Stomach (tissue), 9 donors: ENCODE data around the gene MAEA. TPM values are rescaled to one million over a fixed set of nuclear protein-coding genes. Genes with fewer than 3 reads are reported as not detected.

Experiments
- DNase-seq, 2 donors: peaks; one replicate each; pipeline versions ENCODE4 v3.0.0 to v3.0.0-alpha.2; 2013 to 2019
- H3K27ac ChIP-seq, 5 donors: fragments of 200-600 bp in 4 of 5; sonication (generic) in 4 of 5; one replicate each; pipeline ENCODE4 v1.5.1; 2013 to 2019; ENCODE audit warnings: mild to moderate bottlenecking in 1 of 5, moderate library complexity in 1 of 5
- H3K27me3 ChIP-seq, 3 donors: fragments of 200-600 bp; sonication (generic); one replicate each; pipeline ENCODE4 v1.5.1; 2017 to 2019; ENCODE audit warnings: mixed run types in 1 of 3
- H3K36me3 ChIP-seq, 4 donors: fragments of 200-600 bp; sonication (generic); 1 replicate in 3 of 4; 2 replicates in 1 of 4; pipeline ENCODE4 v1.5.1; 2016 to 2019
- H3K4me1 ChIP-seq, 4 donors: fragments of 200-600 bp; sonication (generic); one replicate each; pipeline ENCODE4 v1.5.1; 2016 to 2019
- H3K4me3 ChIP-seq, 4 donors: fragments of 200-600 bp; sonication (generic) in 3 of 4; one replicate each; pipeline ENCODE4 v1.5.1; 2016 to 2019; ENCODE audit warnings: mild to moderate bottlenecking in 1 of 4
- H3K9me3 ChIP-seq, 4 donors: fragments of 200-600 bp; sonication (generic); one replicate each; pipeline ENCODE4 v1.5.1; 2016 to 2019
- CTCF ChIP-seq, 7 experiments: fragments of 450-650 bp in 4 of 7; fragments of 200-600 bp in 3 of 7; sonication (generic) in 3 of 7; IDR thresholded peaks; one replicate each; pipeline ENCODE4 v1.5.1; 2016 to 2019; ENCODE audit warnings: antibody characterized with exemption in 7 of 7, control low read depth in 2 of 7, mild to moderate bottlenecking in 1 of 7
- EP300 ChIP-seq: sonication (generic); formaldehyde crosslinking; IDR thresholded peaks from one replicate; pipeline ENCODE4 v1.6.1; 2017; ENCODE audit warnings: antibody characterized with exemption
- POLR2A ChIP-seq, 4 donors: fragments of 450-650 bp; IDR thresholded peaks; one replicate each; pipeline ENCODE4 v1.6.1; 2016; ENCODE audit warnings: antibody characterized with exemption in 4 of 4, control low read depth in 2 of 4, mild to moderate bottlenecking in 1 of 4, moderate library complexity in 1 of 4
- POLR2AphosphoS5 ChIP-seq, 3 donors: sonication (generic); formaldehyde crosslinking; IDR thresholded peaks; one replicate each; pipeline ENCODE4 v1.6.1; 2016; ENCODE audit warnings: antibody characterized with exemption in 3 of 3
- WGBS, 5 donors: extraction: QIAGEN DNeasy Blood & Tissue Kit in 3 of 5; methylation state at CpG; one replicate each; pipeline versions ENCODE4 v1.1.5 to v1.1.7; 2013 to 2018; 5-methylcytosine and 5-hydroxymethylcytosine counted together
- intact Hi-C: fragments of 100-400 bp; cut with DNase I; formaldehyde crosslinking; loops from one replicate; pipeline ENCODE4 v1.15.1; 2023; ENCODE audit warnings: low total_unique reads
- polyA plus RNA-seq, 3 donors: library from polyadenylated mRNA; stranded (reverse); fragments of 200-250 nt; gene quantifications; one replicate each; pipeline ENCODE4 v1.2.3, GENCODE V29; 2013
- total RNA-seq, 5 donors: library from RNA; depleted of rRNA; stranded (reverse); fragments of >200 nt; gene quantifications; one replicate each; pipeline versions ENCODE4 v1.1.0 to v1.2.3, GENCODE V29; 2014 to 2016
- donor health status: healthy with polysubstance abuse.
- donor health status: Bipolar disorder and iron deficiency.
- donor health status: healthy.

The MAEA gene
- total and polyA plus RNA-seq, 8 donors, result 34.0 to 295 (median 63.0) TPM

DNA sequence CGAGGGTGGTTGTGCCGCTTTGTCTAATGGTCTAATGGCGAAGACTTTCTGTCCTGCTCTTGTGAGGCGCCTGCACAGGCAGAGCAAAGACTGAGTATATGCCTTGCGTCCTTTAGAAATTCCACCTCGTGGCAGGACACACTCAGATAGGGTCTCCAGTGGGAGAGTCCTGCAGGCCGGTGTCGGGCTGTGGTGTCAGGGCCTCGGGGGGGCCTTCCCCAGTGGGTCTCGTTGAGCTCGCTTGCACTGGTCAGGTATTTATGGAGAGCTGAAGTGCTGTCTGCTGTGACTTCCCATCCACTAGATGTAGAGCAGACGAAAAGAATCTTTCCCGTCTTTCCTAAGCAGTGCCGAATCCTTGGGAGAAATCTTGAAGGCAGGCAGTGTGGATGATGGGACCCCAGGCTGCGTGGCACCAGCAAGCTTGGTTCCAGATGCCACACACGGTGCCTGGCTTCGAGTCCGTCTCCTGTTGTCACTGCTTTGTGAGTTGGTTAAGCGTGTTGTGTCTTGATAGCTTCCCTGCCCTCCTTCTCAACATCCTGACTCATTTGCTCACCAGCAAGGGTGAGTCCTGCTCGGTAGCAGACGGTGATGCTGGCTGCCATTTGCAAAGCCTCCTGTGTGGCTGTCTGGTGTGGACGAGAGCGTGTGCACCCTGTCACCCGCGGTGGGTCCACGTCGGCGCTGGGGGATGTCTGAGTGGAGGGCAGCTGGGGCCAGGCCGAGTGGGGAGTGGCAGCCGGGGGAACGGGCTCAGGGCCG lies 20.5 kb downstream of the MAEA start:
- TF ChIP-seq POLR2AphosphoS5 (IDR thresholded peaks at IDR 0.05) (no peak), CTCF (IDR thresholded peaks at IDR 0.05) (no peak), EP300 (no peak), POLR2A (IDR thresholded peaks at IDR 0.05) (no peak)
- intact Hi-C loops, result no loop called here
- H3K27ac ChIP-seq, result peak overlapping the region in 4 of 5 donors; percentile 45 to 79 (median 68)

DNA sequence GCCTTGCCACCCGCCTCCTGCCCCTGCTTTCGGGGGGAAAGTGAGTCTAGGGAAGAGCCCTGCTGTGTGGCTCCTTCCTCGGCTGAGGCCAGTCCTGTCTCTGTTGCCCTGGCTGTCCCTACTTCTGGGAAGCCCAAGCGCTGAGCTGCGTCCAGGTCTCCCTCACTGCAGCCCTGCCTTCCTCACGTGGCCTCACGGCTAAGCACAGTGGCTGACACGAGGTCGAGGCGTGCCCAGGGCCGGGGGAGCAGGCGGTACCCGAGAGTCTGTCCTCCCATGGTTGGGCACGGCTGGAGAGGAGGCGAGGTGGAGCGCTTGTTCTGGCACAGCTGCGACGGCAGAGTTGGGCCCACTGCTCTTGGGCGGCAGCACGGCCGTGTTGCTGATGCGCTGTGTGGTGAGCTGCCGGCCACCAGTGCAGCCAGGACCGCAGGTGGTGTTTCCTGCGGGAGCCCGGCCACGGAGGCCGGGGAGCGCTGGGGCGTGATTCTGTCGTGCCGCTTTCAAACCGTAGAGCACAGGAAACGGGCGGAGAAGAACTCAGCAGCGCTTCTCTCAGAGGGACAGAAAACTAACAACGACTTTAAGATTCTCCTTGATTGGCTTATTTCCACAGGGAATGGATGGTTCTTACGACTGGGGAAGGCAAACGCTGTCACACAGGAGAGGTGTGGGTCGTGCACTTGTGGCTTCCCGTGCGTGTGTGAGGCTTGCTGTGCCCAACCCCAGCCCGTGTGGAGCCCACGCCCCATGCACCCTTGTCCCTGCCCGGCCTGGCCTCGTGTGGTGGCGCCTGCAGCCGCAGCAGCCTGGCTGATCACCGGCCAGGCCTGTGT lies 21.3 kb downstream of the MAEA start:
- Histone ChIP-seq H3K27ac (peak overlapping the region in 2 of 5 donors; percentile 69 to 79), H3K4me1 (peaks cover 28 to 58% (median 41%) of the 10 kb centered on the region in 4 donors), H3K36me3 (peaks cover 31 to 54% (median 48%) of the 10 kb centered on the region in 4 donors), H3K9me3 (no peaks in the 10 kb centered on the region), H3K4me3 (peak overlapping the region in 1 of 4 donors; percentile 46), H3K27me3 (no peaks in the 10 kb centered on the region)
- no peak for DNase-seq
- no peak for TF ChIP-seq POLR2AphosphoS5 (IDR thresholded peaks at IDR 0.05)
- intact Hi-C loops, result no loop called here
- WGBS, 5 donors, result 77 to 88% (median 80%) methylated on average over 30 to 49 of the region's 49 CpGs

More for the DNA sequence above, 20.5 kb downstream of the MAEA start:
- WGBS, 5 donors, result 71 to 85% (median 83%) methylated on average over 19 to 32 of the region's 32 CpGs
- Histone ChIP-seq H3K36me3 (peaks cover 26 to 51% (median 48%) of the 10 kb centered on the region in 4 donors), H3K4me1 (peaks cover 28 to 66% (median 49%) of the 10 kb centered on the region in 4 donors), H3K9me3 (no peaks in the 10 kb centered on the region), H3K27me3 (no peaks in the 10 kb centered on the region), H3K4me3 (peak overlapping the region; percentile 34 to 46 (median 40))
- DNase-seq, result no peak

GRCh38 chr4:1312821-1313640 lies 23.3 kb downstream of the MAEA start:
- H3K9me3 ChIP-seq, result no peaks in the 10 kb centered on the region
- H3K4me1 ChIP-seq, result peaks cover 28 to 41% (median 36%) of the 10 kb centered on the region in 4 donors
- DNase-seq, result no peak
- H3K4me3 ChIP-seq, result no peak overlapping the region
- WGBS, 5 donors, result 93 to 96% (median 95%) methylated on average over 18 to 20 of the region's 20 CpGs
- TF ChIP-seq POLR2AphosphoS5 (IDR thresholded peaks at IDR 0.05) (no peak), CTCF (IDR thresholded peaks at IDR 0.05) (no peak), EP300 (no peak), POLR2A (IDR thresholded peaks at IDR 0.05) (no peak)
- no peaks in the 10 kb centered on the region for H3K27me3 ChIP-seq
- peaks cover 47 to 69% (median 66%) of the 10 kb centered on the region in 4 donors for H3K36me3 ChIP-seq
- H3K27ac ChIP-seq, result no peak overlapping the region
- intact Hi-C loops, result no loop called here

- 95 to 97% (median 97%) methylated on average over 27 to 28 of the region's 28 CpGs for WGBS, 5 donors
- Histone ChIP-seq H3K9me3 (no peaks in the 10 kb centered on the region), H3K27me3 (no peaks in the 10 kb centered on the region), H3K4me3 (no peak overlapping the region), H3K4me1 (peaks cover 7 to 25% (median 15%) of the 10 kb centered on the region in 4 donors), H3K27ac (no peak overlapping the region), H3K36me3 (peaks cover 57 to 87% (median 84%) of the 10 kb centered on the region in 4 donors)
- TF ChIP-seq CTCF (IDR thresholded peaks at IDR 0.05), result no peak
- TF ChIP-seq EP300, result no peak
- TF ChIP-seq POLR2A (IDR thresholded peaks at IDR 0.05), result no peak
- no peak for TF ChIP-seq POLR2AphosphoS5 (IDR thresholded peaks at IDR 0.05)
- intact Hi-C loops, result no loop called here
- DNase-seq, result no peak
Measured at GRCh38 chr4:1315306-1315705, 25.6 kb downstream of the MAEA start.
